GM12878 (cell line): ENCODE data around the gene FLVCR2. TPM values are rescaled to one million over a fixed set of nuclear protein-coding genes. Genes with fewer than 3 reads are reported as not detected.

Experiments used
- ATAC-seq: fragments of 200-7000 bp; cut with Tn5 transposase; 3 replicates; pipeline ENCODE4 v1.9.1; 2020; ENCODE audit warnings: mild to moderate bottlenecking, moderate library complexity
- BruUV-seq: library from RNA; stranded (reverse); fragments of 400-500 nt; replicated peaks from 2 replicates; lab custom pipeline; 2021; lab: Mats Ljungman, UMichigan
- CTCF ChIA-PET: fragments of 300-600 bp; sonication (Branson Sonifier 250); formaldehyde crosslinking; extraction: SDS; loops from one replicate; lab custom pipeline; 2021; ENCODE audit warnings: inconsistent platforms; lab: Yijun Ruan, JAX
- POLR2A ChIA-PET: fragments of 350-600 bp; formaldehyde crosslinking; extraction: SDS; loops from one replicate; lab custom pipeline; 2021; ENCODE audit warnings: inconsistent platforms; lab: Charles Lee
- RAD21 ChIA-PET: fragments of 300-600 bp; sonication (Branson Sonifier 250); formaldehyde crosslinking; loops from one replicate; lab custom pipeline; 2023; ENCODE audit warnings: antibody characterized with exemption; ENCODE audit not compliant: unreplicated experiment; lab: Charles Lee
- SMC1A ChIA-PET: fragments of 300-600 bp; sonication (Branson Sonifier 250); formaldehyde crosslinking; loops from one replicate; lab custom pipeline; 2023; ENCODE audit not compliant: unreplicated experiment, uncharacterized antibody; lab: Charles Lee
- DNase-seq: peaks from one replicate; pipeline ENCODE4 v3.0.0-alpha.2; 2011; ENCODE audit warnings: low read depth, low spot score
- FAIRE-seq: peaks from 3 replicates; lab custom pipeline; 2011; peaks lifted over from hg19 to GRCh38; lab: Jason Lieb, UNC
- H2AFZ ChIP-seq: 2 replicates; pipeline ENCODE4 v1.6.0; 2011; ENCODE audit warnings: low read depth, low read length, control low read depth; ENCODE audit not compliant: control insufficient read depth
- H3K27ac ChIP-seq: 2 replicates; pipeline ENCODE4 v1.5.1; 2011; ENCODE audit warnings: control low read depth; ENCODE audit not compliant: control insufficient read depth, insufficient read depth
- H3K27me3 ChIP-seq, 2 experiments: replicated peaks in 1 of 2; 2 replicates each; pipeline versions ENCODE4 v1.6.0 to v1.6.1; 2011; ENCODE audit warnings: low read length in 1 of 2; ENCODE audit not compliant: control insufficient read depth in 2 of 2, insufficient read depth in 2 of 2
- H3K36me3 ChIP-seq, 2 experiments: 2 replicates each; pipeline ENCODE4 v1.5.1; 2011; ENCODE audit warnings: low read length in 1 of 2; ENCODE audit not compliant: control insufficient read depth in 2 of 2, insufficient read depth in 2 of 2
- H3K4me1 ChIP-seq: 2 replicates; pipeline ENCODE4 v1.6.1; 2011; ENCODE audit warnings: mild to moderate bottlenecking, low read length, moderate library complexity, mixed read lengths; ENCODE audit not compliant: control insufficient read depth, insufficient read depth
- H3K4me2 ChIP-seq: 2 replicates; pipeline ENCODE4 v1.6.0; 2011; ENCODE audit warnings: control low read depth; ENCODE audit not compliant: control insufficient read depth, insufficient read depth
- H3K4me3 ChIP-seq: fragments of 200-600 bp; sonication (generic); 2 replicates; pipeline ENCODE4 v1.5.1; 2016
- H3K79me2 ChIP-seq: 2 replicates; pipeline ENCODE4 v1.6.0; 2011; ENCODE audit warnings: low read length; ENCODE audit not compliant: control insufficient read depth, insufficient read depth
- H3K9ac ChIP-seq: 2 replicates; pipeline ENCODE4 v1.8.0; 2011; ENCODE audit warnings: low read length, control low read depth, mixed read lengths; ENCODE audit not compliant: control insufficient read depth, insufficient read depth
- H3K9me3 ChIP-seq: replicated peaks from 3 replicates; pipeline ENCODE4 v1.5.1; 2011; ENCODE audit warnings: mild to moderate bottlenecking, low read length; ENCODE audit not compliant: control insufficient read depth, insufficient read depth
- H4K20me1 ChIP-seq: 2 replicates; pipeline ENCODE4 v1.6.0; 2011; ENCODE audit not compliant: control insufficient read depth, insufficient read depth
- CBX3 ChIP-seq: fragments of 200-600 bp; sonication (generic); IDR thresholded peaks from 2 replicates; pipeline ENCODE4 v1.6.1; 2016; ENCODE audit warnings: low read depth, borderline replicate concordance
- CHD2 ChIP-seq: IDR thresholded peaks from 2 replicates; pipeline ENCODE4 v1.6.1; 2011; ENCODE audit warnings: low read depth, low read length, improper control_type of control experiment, borderline replicate concordance
- CHD4 ChIP-seq: fragments of 200-600 bp; sonication (generic); IDR thresholded peaks from 2 replicates; pipeline ENCODE4 v1.6.1; 2016; ENCODE audit warnings: mild to moderate bottlenecking
- EP300 ChIP-seq, 2 experiments: fragments of 150-350 bp in 1 of 2; IDR thresholded peaks; 2 replicates each; pipeline ENCODE4 v1.6.1; 2011 to 2012; ENCODE audit warnings: low read depth in 2 of 2, low read length in 2 of 2, borderline replicate concordance in 1 of 2, improper control_type of control experiment in 1 of 2, inconsistent platforms in 1 of 2; ENCODE audit not compliant: control insufficient read depth in 1 of 2
- KLF5 ChIP-seq: fragments of 450-650 bp; IDR thresholded peaks from 2 replicates; pipeline ENCODE4 v1.6.1; 2014; ENCODE audit warnings: mild to moderate bottlenecking; ENCODE audit not compliant: partially characterized antibody
- NFIC ChIP-seq: IDR thresholded peaks from 2 replicates; pipeline ENCODE4 v1.6.1; 2012; ENCODE audit warnings: low read depth, mild to moderate bottlenecking, inconsistent platforms, low read length, moderate library complexity
- PAX5 ChIP-seq: IDR thresholded peaks from 2 replicates; pipeline ENCODE4 v1.6.1; 2011; ENCODE audit warnings: low read depth, low read length, borderline replicate concordance
- PAX8 ChIP-seq: fragments of 450-650 bp; IDR thresholded peaks from 2 replicates; pipeline ENCODE4 v1.6.1; 2017; ENCODE audit warnings: mild to moderate bottlenecking, moderate library complexity
- PKNOX1 ChIP-seq: fragments of 450-650 bp; IDR thresholded peaks from 2 replicates; pipeline ENCODE4 v1.6.1; 2016; ENCODE audit warnings: mild to moderate bottlenecking
- POLR2AphosphoS2 ChIP-seq: IDR thresholded peaks from 2 replicates; pipeline ENCODE4 v1.6.1; 2011; ENCODE audit warnings: low read depth, mild to moderate bottlenecking, low read length, improper control_type of control experiment, moderate library complexity
- RBBP5 ChIP-seq: fragments of 200-600 bp; sonication (generic); conservative IDR thresholded peaks from 2 replicates; pipeline ENCODE4 v1.6.1; 2016
- RELA ChIP-seq: fragments of 450-650 bp; IDR thresholded peaks from 2 replicates; pipeline ENCODE4 v1.8.0; 2014; ENCODE audit warnings: borderline replicate concordance; ENCODE audit not compliant: partially characterized antibody
- STAT1 ChIP-seq: fragments of 450-650 bp; conservative IDR thresholded peaks from 2 replicates; pipeline ENCODE4 v1.6.1; 2014; ENCODE audit warnings: antibody characterized with exemption, mild to moderate bottlenecking
- WGBS: methylation state at CpG from one replicate; pipeline ENCODE4 v1.1.6; 2016; ENCODE audit warnings: low lambda C conversion rate; ENCODE audit not compliant: insufficient replicate concordance, insufficient coverage; ENCODE audit errors: missing lambda C conversion rate; 5-methylcytosine and 5-hydroxymethylcytosine counted together
- in situ Hi-C: fragments of 300-500 bp; cut with MboI; formaldehyde crosslinking; loops from 9 replicates; pipeline ENCODE4 v1.14.3; 2018; ENCODE audit warnings: mixed read lengths
- intact Hi-C: fragments of 100-400 bp; cut with micrococcal nuclease; formaldehyde crosslinking; loops from one replicate; pipeline ENCODE4 v1.14.2; 2022; ENCODE audit not compliant: unreplicated experiment
- polyA plus RNA-seq, 11 experiments: library from polyadenylated mRNA; depleted of rRNA in 4 of 11; unstranded in 6 of 11; stranded (reverse) in 5 of 11; fragments of >200 nt; fragmentation: Nextera tagmentation in 4 of 11; fragmentation: Illumina TruSeq in 1 of 11; extraction: Ambion mirVana in 4 of 11; extraction: Trizol in 1 of 11; gene quantifications; 1 replicate in 1 of 11; 2 replicates in 10 of 11; pipeline versions ENCODE4 v1.2.1 to v1.2.3, GENCODE V29; 2011 to 2016; ENCODE audit warnings: inconsistent platforms in 2 of 11, missing spikeins in 2 of 11, low read depth in 1 of 11
- total RNA-seq, 4 experiments: library from RNA; depleted of rRNA in 3 of 4; stranded (reverse); fragments of >200 nt in 3 of 4; fragmentation: Illumina TruSeq in 1 of 4; extraction: Trizol in 1 of 4; gene quantifications; 2 replicates each; pipeline versions ENCODE4 v1.2.1 to v1.2.3, GENCODE V29; 2013 to 2021
- TF ChIP-seq, protein P1 (sequence below): IDR thresholded peaks from 2 replicates; pipeline ENCODE4 v1.6.1; 2011; ENCODE audit warnings: low read depth, mild to moderate bottlenecking, low read length, moderate library complexity, borderline replicate concordance; ENCODE audit errors: extremely low read depth
- TF ChIP-seq, protein P2 (sequence below): IDR thresholded peaks from 2 replicates; pipeline ENCODE4 v1.6.1; 2012; ENCODE audit warnings: low read depth, low read length, improper control_type of control experiment
- TF ChIP-seq, protein P3 (sequence below): IDR thresholded peaks from 2 replicates; pipeline ENCODE4 v1.6.1; 2012; ENCODE audit warnings: mild to moderate bottlenecking, low read depth, low read length

The FLVCR2 gene
- total and polyA plus RNA-seq, 10 of the 15 experiments (the other 5 are each of a cell fraction or from before 2014, with no cell fraction given) = 0.24 to 3.7 (median 1.6) TPM

GRCh38 chr14:75660238-75660629 lies 81.8 kb downstream of the FLVCR2 start:
- WGBS = 0% methylated on average over 4 of the region's 4 CpGs
- DNase-seq (no peak), ATAC-seq (no peak), FAIRE-seq (no peak)
- in situ Hi-C loops (no loop called here), intact Hi-C loops (loop anchor here (2.0 to 5.0 kb wide), 2 partner anchors 137 to 163 kb away; partner anchors contain the start of gene BATF)
- no peaks in the 10 kb centered on the region for H4K20me1 ChIP-seq
- SMC1A ChIA-PET = interaction anchor here (0.7 to 12.4 kb wide), 15 partner anchors 9 to 318 kb away, joined by 3 to 145 read pairs (median 3); partner anchors contain the start of genes BATF and FLVCR2
- H3K9ac ChIP-seq = peak overlapping the region; percentile 61; the same call in 1 of the 2 replicates
- H3K9me3 ChIP-seq = no peaks in the 10 kb centered on the region
- H3K79me2 ChIP-seq = peaks cover 33% of the 10 kb centered on the region
- H3K36me3 ChIP-seq = peaks cover 0 to 7% of the 10 kb centered on the region in 2 experiments; a peak in 1 of 4 replicates
- no peak for TF ChIP-seq PAX5
- TF ChIP-seq CHD4 = no peak
- no peak for TF ChIP-seq RELA
- TF ChIP-seq POLR2AphosphoS2 = no peak
- no peak for TF ChIP-seq KLF5
- TF ChIP-seq PAX8 = no peak
- no peak for TF ChIP-seq EP300 (IDR thresholded peaks at IDR 0.05; ENCODE audit: borderline replicate concordance in 1 of 2, control insufficient read depth in 1 of 2, low read depth in 2 of 2, low read length in 2 of 2)
- no peak for TF ChIP-seq CHD2
- no peak for TF ChIP-seq STAT1
- TF ChIP-seq, protein P1, sequence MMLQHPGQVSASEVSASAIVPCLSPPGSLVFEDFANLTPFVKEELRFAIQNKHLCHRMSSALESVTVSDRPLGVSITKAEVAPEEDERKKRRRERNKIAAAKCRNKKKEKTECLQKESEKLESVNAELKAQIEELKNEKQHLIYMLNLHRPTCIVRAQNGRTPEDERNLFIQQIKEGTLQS = no peak
- no peak for TF ChIP-seq NFIC
- TF ChIP-seq PKNOX1 = no peak
- TF ChIP-seq, protein P2, sequence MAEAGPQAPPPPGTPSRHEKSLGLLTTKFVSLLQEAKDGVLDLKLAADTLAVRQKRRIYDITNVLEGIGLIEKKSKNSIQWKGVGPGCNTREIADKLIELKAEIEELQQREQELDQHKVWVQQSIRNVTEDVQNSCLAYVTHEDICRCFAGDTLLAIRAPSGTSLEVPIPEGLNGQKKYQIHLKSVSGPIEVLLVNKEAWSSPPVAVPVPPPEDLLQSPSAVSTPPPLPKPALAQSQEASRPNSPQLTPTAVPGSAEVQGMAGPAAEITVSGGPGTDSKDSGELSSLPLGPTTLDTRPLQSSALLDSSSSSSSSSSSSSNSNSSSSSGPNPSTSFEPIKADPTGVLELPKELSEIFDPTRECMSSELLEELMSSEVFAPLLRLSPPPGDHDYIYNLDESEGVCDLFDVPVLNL = no peak
- TF ChIP-seq, protein P3, sequence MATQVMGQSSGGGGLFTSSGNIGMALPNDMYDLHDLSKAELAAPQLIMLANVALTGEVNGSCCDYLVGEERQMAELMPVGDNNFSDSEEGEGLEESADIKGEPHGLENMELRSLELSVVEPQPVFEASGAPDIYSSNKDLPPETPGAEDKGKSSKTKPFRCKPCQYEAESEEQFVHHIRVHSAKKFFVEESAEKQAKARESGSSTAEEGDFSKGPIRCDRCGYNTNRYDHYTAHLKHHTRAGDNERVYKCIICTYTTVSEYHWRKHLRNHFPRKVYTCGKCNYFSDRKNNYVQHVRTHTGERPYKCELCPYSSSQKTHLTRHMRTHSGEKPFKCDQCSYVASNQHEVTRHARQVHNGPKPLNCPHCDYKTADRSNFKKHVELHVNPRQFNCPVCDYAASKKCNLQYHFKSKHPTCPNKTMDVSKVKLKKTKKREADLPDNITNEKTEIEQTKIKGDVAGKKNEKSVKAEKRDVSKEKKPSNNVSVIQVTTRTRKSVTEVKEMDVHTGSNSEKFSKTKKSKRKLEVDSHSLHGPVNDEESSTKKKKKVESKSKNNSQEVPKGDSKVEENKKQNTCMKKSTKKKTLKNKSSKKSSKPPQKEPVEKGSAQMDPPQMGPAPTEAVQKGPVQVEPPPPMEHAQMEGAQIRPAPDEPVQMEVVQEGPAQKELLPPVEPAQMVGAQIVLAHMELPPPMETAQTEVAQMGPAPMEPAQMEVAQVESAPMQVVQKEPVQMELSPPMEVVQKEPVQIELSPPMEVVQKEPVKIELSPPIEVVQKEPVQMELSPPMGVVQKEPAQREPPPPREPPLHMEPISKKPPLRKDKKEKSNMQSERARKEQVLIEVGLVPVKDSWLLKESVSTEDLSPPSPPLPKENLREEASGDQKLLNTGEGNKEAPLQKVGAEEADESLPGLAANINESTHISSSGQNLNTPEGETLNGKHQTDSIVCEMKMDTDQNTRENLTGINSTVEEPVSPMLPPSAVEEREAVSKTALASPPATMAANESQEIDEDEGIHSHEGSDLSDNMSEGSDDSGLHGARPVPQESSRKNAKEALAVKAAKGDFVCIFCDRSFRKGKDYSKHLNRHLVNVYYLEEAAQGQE = no peak
- TF ChIP-seq RBBP5 = no peak
- no peak for TF ChIP-seq CBX3
- H2AFZ ChIP-seq = peak overlapping the region; percentile 89
- H3K4me2 ChIP-seq = peak overlapping the region; percentile 66
- RAD21 ChIA-PET = interaction anchor here (0.9 to 13.7 kb wide), 17 partner anchors 37 to 529 kb away, joined by 3 to 320 read pairs (median 4); partner anchors contain the start of genes BATF, FLVCR2, IFT43 and TGFB3
- no peaks in the 10 kb centered on the region for H3K27me3 ChIP-seq
- CTCF ChIA-PET = interaction anchor here (0.7 to 13.0 kb wide), 12 partner anchors 8 to 323 kb away, joined by 3 to 578 read pairs (median 4); partner anchors contain the start of gene FLVCR2
- H3K4me3 ChIP-seq = peak overlapping the region; percentile 77
- BruUV-seq = TSS peak; percentile 83
- POLR2A ChIA-PET = interaction anchor here (0.6 to 1.9 kb wide), 15 partner anchors 8 to 492 kb away, joined by 3 to 18 read pairs (median 4); partner anchors contain the start of genes BATF, FLVCR2 and GPATCH2L
- H3K27ac ChIP-seq = peak overlapping the region; percentile 49
- H3K4me1 ChIP-seq = no peaks in the 10 kb centered on the region
